CD14-positive monocyte (primary cell): ENCODE results near the gene NCF2. TPM values are rescaled to one million over a fixed set of nuclear protein-coding genes. Genes with fewer than 3 reads are reported as not detected.

Source experiments
- DNase-seq, 3 donors: peaks; one replicate each; pipeline ENCODE4 v3.0.0-alpha.2; 2011 to 2022
- H2AFZ ChIP-seq: 2 replicates; pipeline ENCODE4 v1.6.0; 2012; ENCODE audit warnings: mild to moderate bottlenecking, low read depth, low read length, inconsistent platforms; ENCODE audit not compliant: insufficient read depth, poor library complexity, severe bottlenecking
- H3K27ac ChIP-seq, 2 donors: 1 replicate in 1 of 2; 2 replicates in 1 of 2; pipeline ENCODE4 v1.5.1; 2012 to 2013; ENCODE audit warnings: low read length in 2 of 2, control low read depth in 1 of 2, inconsistent platforms in 1 of 2, low read depth in 1 of 2, mild to moderate bottlenecking in 1 of 2
- H3K27me3 ChIP-seq, 2 donors: one replicate each; pipeline versions ENCODE4 v1.6.0 to v1.6.1; 2011 to 2013; ENCODE audit warnings: low read length in 2 of 2; ENCODE audit not compliant: control insufficient read depth in 2 of 2, insufficient read depth in 2 of 2
- H3K36me3 ChIP-seq, 2 donors: replicated peaks in 1 of 2; 1 replicate in 1 of 2; 2 replicates in 1 of 2; pipeline versions ENCODE4 v1.5.1 to v1.6.1; 2012 to 2013; ENCODE audit warnings: low read length in 2 of 2, control low read depth in 1 of 2, inconsistent platforms in 1 of 2, mild to moderate bottlenecking in 1 of 2; ENCODE audit not compliant: insufficient read depth in 2 of 2, control insufficient read depth in 1 of 2
- H3K4me1 ChIP-seq, 2 donors: 1 replicate in 1 of 2; 2 replicates in 1 of 2; pipeline versions ENCODE4 v1.5.1 to v1.6.1; 2012 to 2013; ENCODE audit warnings: low read length in 2 of 2, control low read depth in 1 of 2, inconsistent platforms in 1 of 2, mild to moderate bottlenecking in 1 of 2, moderate library complexity in 1 of 2; ENCODE audit not compliant: insufficient read depth in 2 of 2, control insufficient read depth in 1 of 2
- H3K4me2 ChIP-seq: replicated peaks from 2 replicates; pipeline ENCODE3; 2012; ENCODE audit warnings: low read length, moderate library complexity, mild to moderate bottlenecking; ENCODE audit not compliant: poor library complexity, severe bottlenecking; ENCODE audit errors: extremely low read depth
- H3K4me3 ChIP-seq, 3 experiments: fragments of 200-600 bp in 1 of 3; sonication (generic) in 1 of 3; replicated peaks in 1 of 3; 1 replicate in 2 of 3; 2 replicates in 1 of 3; pipeline ENCODE4 v1.5.1; 2011 to 2013; ENCODE audit warnings: low read length in 3 of 3, mild to moderate bottlenecking in 3 of 3, control low read depth in 2 of 3, low read depth in 2 of 3, inconsistent platforms in 1 of 3, moderate library complexity in 1 of 3
- H3K79me2 ChIP-seq: 2 replicates; pipeline ENCODE4 v1.6.0; 2012; ENCODE audit warnings: mild to moderate bottlenecking, control low read depth, inconsistent platforms, low read length, moderate library complexity; ENCODE audit not compliant: insufficient read depth
- H3K9ac ChIP-seq: 2 replicates; pipeline ENCODE4 v1.6.0; 2017; ENCODE audit warnings: low read length, mild to moderate bottlenecking; ENCODE audit not compliant: insufficient read depth, poor library complexity, severe bottlenecking
- H3K9me3 ChIP-seq, 2 donors: replicated peaks in 1 of 2; 1 replicate in 1 of 2; 2 replicates in 1 of 2; pipeline versions ENCODE4 v1.5.1 to v1.6.1; 2012 to 2013; ENCODE audit warnings: low read length in 2 of 2, control low read depth in 1 of 2; ENCODE audit not compliant: control insufficient read depth in 1 of 2, insufficient read depth in 1 of 2
- H4K20me1 ChIP-seq: 2 replicates; pipeline ENCODE4 v1.6.0; 2012; ENCODE audit warnings: mild to moderate bottlenecking, low read length, control low read depth, moderate library complexity; ENCODE audit not compliant: insufficient read depth
- H3K27ac Mint-ChIP-seq, 7 donors: one replicate each; pipeline ENCODE4 v1.8.0; 2020; ENCODE audit warnings: mild to moderate bottlenecking in 7 of 7, mixed read lengths in 7 of 7, moderate library complexity in 6 of 7, inconsistent platforms in 2 of 7
- H3K27me3 Mint-ChIP-seq, 3 donors: one replicate each; pipeline ENCODE4 v1.8.0; 2021 to 2022; ENCODE audit warnings: low read depth in 3 of 3, mild to moderate bottlenecking in 3 of 3, mixed read lengths in 3 of 3, moderate library complexity in 3 of 3, inconsistent platforms in 1 of 3
- H3K36me3 Mint-ChIP-seq, 2 donors: one replicate each; pipeline ENCODE4 v1.8.0; 2020; ENCODE audit warnings: mixed read lengths in 2 of 2, inconsistent platforms in 1 of 2, mild to moderate bottlenecking in 1 of 2
- H3K4me1 Mint-ChIP-seq: one replicate; pipeline ENCODE4 v1.8.0; 2020; ENCODE audit warnings: mild to moderate bottlenecking, mixed read lengths
- H3K4me3 Mint-ChIP-seq, 2 donors: one replicate each; pipeline ENCODE4 v1.8.0; 2020; ENCODE audit warnings: mild to moderate bottlenecking in 2 of 2, mixed read lengths in 2 of 2, moderate library complexity in 1 of 2
- H3K9me3 Mint-ChIP-seq, 7 donors: one replicate each; pipeline ENCODE4 v1.8.0; 2020 to 2022; ENCODE audit warnings: mixed read lengths in 7 of 7, mild to moderate bottlenecking in 6 of 7, moderate library complexity in 6 of 7, inconsistent platforms in 2 of 7
- WGBS: methylation state at CpG from one replicate; pipeline ENCODE4 v1.1.5; 2013; ENCODE audit warnings: missing lambda C conversion rate; ENCODE audit not compliant: insufficient coverage; 5-methylcytosine and 5-hydroxymethylcytosine counted together
- intact Hi-C, 2 donors: fragments of 100-400 bp; cut with micrococcal nuclease; formaldehyde crosslinking; loops; one replicate each; pipeline versions ENCODE4 v1.15.0 to v1.15.1; 2023
- polyA plus RNA-seq, 3 donors: library from polyadenylated mRNA; depleted of rRNA in 1 of 3; unstranded in 2 of 3; stranded (reverse) in 1 of 3; fragments of 300-500 nt in 2 of 3; fragments of >200 nt in 1 of 3; fragmentation: Illumina TruSeq in 2 of 3; gene quantifications; 1 replicate in 2 of 3; 2 replicates in 1 of 3; pipeline ENCODE4 v1.2.3, GENCODE V29; 2012 to 2021
- TF ChIP-seq, protein P1 (sequence below): fragments of 200-600 bp; IDR thresholded peaks from one replicate; pipeline ENCODE4 v1.8.0; 2022; ENCODE audit warnings: antibody characterized with exemption, mild to moderate bottlenecking

The NCF2 gene
- polyA plus RNA-seq, 3 donors: 509 to 697 (median 557) TPM

- intact Hi-C loops: no loop called here
Measured at GRCh38 chr1:183596500-183596899, 6.2 kb upstream of the NCF2 start.

GRCh38 chr1:183595537-183595936, 5.3 kb upstream of the NCF2 start:
- peaks cover 0 to 4% (median 0%) of the 10 kb centered on the region in 7 donors for H3K9me3 Mint-ChIP-seq
- Histone ChIP-seq H3K9me3 (no peaks in the 10 kb centered on the region), H3K79me2 (peaks cover 10% of the 10 kb centered on the region), H4K20me1 (no peaks in the 10 kb centered on the region), H3K27ac (no peak overlapping the region), H3K4me1 (peaks cover 77 to 91% of the 10 kb centered on the region in 2 donors), H3K36me3 (no peaks in the 10 kb centered on the region), H3K27me3 (no peaks in the 10 kb centered on the region), H3K4me2 (no peak overlapping the region), H3K9ac (no peak overlapping the region), H3K4me3 (no peak overlapping the region), H2AFZ (no peak overlapping the region)
- H3K27ac Mint-ChIP-seq: peak overlapping the region in 3 of 7 donors; percentile 25 to 50 (median 42)
- TF ChIP-seq, protein P1, sequence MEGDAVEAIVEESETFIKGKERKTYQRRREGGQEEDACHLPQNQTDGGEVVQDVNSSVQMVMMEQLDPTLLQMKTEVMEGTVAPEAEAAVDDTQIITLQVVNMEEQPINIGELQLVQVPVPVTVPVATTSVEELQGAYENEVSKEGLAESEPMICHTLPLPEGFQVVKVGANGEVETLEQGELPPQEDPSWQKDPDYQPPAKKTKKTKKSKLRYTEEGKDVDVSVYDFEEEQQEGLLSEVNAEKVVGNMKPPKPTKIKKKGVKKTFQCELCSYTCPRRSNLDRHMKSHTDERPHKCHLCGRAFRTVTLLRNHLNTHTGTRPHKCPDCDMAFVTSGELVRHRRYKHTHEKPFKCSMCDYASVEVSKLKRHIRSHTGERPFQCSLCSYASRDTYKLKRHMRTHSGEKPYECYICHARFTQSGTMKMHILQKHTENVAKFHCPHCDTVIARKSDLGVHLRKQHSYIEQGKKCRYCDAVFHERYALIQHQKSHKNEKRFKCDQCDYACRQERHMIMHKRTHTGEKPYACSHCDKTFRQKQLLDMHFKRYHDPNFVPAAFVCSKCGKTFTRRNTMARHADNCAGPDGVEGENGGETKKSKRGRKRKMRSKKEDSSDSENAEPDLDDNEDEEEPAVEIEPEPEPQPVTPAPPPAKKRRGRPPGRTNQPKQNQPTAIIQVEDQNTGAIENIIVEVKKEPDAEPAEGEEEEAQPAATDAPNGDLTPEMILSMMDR: no peak
- H3K36me3 Mint-ChIP-seq: peaks cover 6 to 13% of the 10 kb centered on the region in 2 donors
- 80% methylated on average over 1 of the region's 2 CpGs for WGBS
- peaks cover 0 to 4% (median 0%) of the 10 kb centered on the region in 3 donors for H3K27me3 Mint-ChIP-seq
- DNase-seq: no peak
- intact Hi-C loops: no loop called here
- H3K4me1 Mint-ChIP-seq: peaks cover 88% of the 10 kb centered on the region
- no peak overlapping the region for H3K4me3 Mint-ChIP-seq

More at GRCh38 chr1:183596500-183596899, 6.2 kb upstream of the NCF2 start:
- H3K27me3 ChIP-seq: no peaks in the 10 kb centered on the region
- H3K4me3 ChIP-seq: no peak overlapping the region
- no peaks in the 10 kb centered on the region for H3K9me3 ChIP-seq
- H3K27ac ChIP-seq: no peak overlapping the region
- Mint-ChIP-seq H3K27ac (no peak overlapping the region), H3K9me3 (peaks cover 0 to 4% (median 0%) of the 10 kb centered on the region in 7 donors), H3K4me3 (no peak overlapping the region), H3K27me3 (peaks cover 0 to 4% (median 0%) of the 10 kb centered on the region in 3 donors), H3K36me3 (peaks cover 6 to 15% of the 10 kb centered on the region in 2 donors), H3K4me1 (peaks cover 87% of the 10 kb centered on the region)
- peaks cover 9% of the 10 kb centered on the region for H3K79me2 ChIP-seq
- no peak overlapping the region for H3K9ac ChIP-seq
- TF ChIP-seq, protein P1: no peak
- peak in 1 of 3 donors; percentile 28 for DNase-seq
- no peaks in the 10 kb centered on the region for H4K20me1 ChIP-seq
- H3K4me2 ChIP-seq: no peak overlapping the region
- H3K4me1 ChIP-seq: peaks cover 76 to 93% of the 10 kb centered on the region in 2 donors
- no peaks in the 10 kb centered on the region for H3K36me3 ChIP-seq
- no CpG with 5 or more reads among the region's 5 CpGs for WGBS
- H2AFZ ChIP-seq: no peak overlapping the region
